ENCODE measurements around the gene TSPAN17. TPM values are rescaled to one million over a fixed set of nuclear protein-coding genes. Genes with fewer than 3 reads are reported as not detected.
A peak's percentile ranks its signal among the peaks of the same experiment; 100 is the strongest.

The TSPAN17 gene
- total and polyA plus RNA-seq, 2 experiments from 2014 or later, result 27.9 to 33.4 TPM

DNA sequence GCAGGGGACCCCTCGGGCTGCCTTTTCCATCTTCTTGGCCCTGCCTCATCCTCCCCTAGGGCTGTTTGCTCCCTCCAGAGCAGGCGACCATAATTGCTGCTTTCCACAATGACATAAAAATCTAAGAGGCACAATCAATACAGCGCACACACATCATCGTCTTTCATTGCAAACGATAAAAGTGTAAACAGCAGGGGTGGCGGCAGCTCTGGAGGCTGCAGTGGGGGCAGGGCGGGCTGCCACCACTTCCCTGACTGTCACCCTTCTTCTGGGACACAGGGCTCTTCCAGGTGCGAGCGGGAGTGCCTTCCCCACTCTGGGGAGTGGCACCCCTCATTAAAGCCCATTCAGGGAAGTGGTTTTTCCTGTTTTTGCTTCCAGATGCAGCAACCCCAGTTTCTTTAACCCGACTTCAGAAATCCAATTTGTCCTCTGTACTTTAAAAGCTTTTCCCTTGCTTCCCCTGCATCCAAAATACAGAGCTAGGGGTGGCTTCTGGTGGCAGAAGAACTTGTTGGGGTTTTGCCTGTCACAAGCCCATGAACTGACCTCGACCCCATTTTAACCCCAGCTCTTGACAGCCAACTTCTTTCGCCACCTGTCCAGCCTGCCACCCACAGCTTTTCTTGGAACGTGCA is 45.7 kb downstream of the TSPAN17 start:
- TF ChIP-seq EZH2phosphoT487 (IDR thresholded peaks at IDR 0.05; ENCODE audit: low read depth, severe bottlenecking, unreplicated experiment) (no peak), EZH2 (IDR thresholded peaks at IDR 0.05; ENCODE audit: borderline replicate concordance) (no peak)
- TF ChIP-seq, protein P1, sequence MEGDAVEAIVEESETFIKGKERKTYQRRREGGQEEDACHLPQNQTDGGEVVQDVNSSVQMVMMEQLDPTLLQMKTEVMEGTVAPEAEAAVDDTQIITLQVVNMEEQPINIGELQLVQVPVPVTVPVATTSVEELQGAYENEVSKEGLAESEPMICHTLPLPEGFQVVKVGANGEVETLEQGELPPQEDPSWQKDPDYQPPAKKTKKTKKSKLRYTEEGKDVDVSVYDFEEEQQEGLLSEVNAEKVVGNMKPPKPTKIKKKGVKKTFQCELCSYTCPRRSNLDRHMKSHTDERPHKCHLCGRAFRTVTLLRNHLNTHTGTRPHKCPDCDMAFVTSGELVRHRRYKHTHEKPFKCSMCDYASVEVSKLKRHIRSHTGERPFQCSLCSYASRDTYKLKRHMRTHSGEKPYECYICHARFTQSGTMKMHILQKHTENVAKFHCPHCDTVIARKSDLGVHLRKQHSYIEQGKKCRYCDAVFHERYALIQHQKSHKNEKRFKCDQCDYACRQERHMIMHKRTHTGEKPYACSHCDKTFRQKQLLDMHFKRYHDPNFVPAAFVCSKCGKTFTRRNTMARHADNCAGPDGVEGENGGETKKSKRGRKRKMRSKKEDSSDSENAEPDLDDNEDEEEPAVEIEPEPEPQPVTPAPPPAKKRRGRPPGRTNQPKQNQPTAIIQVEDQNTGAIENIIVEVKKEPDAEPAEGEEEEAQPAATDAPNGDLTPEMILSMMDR (IDR thresholded peaks at IDR 0.05; ENCODE audit: poor library complexity), result no peak
- Histone ChIP-seq H3K4me2 (peak overlapping the region; percentile 48), H3K4me3 (no peak overlapping the region), H4K20me1 (ENCODE audit: insufficient read depth, poor library complexity, severe bottlenecking) (no peaks in the 10 kb centered on the region), H3K9me3 (ENCODE audit: low read depth) (no peaks in the 10 kb centered on the region), H3K9me2 (replicated peaks; ENCODE audit: insufficient read depth) (no peaks in the 10 kb centered on the region), H3K27ac (no peak overlapping the region), H3K79me2 (no peaks in the 10 kb centered on the region), H3K4me1 (ENCODE audit: insufficient read depth) (peaks cover 5% of the 10 kb centered on the region), H3K27me3 (peaks cover 12% of the 10 kb centered on the region), H2AFZ (no peak overlapping the region), H3K36me3 (replicated peaks; ENCODE audit: insufficient read depth, low read depth) (no peaks in the 10 kb centered on the region)
- no peak for DNase-seq (ENCODE audit: low spot score)
- 33% methylated on average over 13 of the region's 13 CpGs for WGBS (ENCODE audit: low lambda C conversion rate, missing lambda C conversion rate)

DNA sequence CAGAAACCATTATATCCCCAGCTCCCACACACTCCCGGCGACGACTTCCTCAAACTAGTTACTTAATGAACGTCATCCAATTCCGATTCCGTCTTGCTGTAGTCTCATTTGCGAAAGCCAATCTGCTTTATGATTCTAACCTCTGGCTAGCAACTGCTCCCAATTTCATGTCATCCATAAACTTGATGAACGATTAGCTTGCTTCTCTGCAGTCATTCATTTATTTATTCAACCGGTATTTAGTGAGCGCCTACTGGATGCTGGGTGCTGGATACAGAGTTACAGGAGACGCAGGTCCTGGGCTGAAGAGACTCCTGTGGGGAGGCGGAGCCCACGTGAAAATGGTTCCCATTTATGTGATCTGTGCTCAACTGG is 46.2 kb downstream of the TSPAN17 start:
- peaks cover 12% of the 10 kb centered on the region for H3K27me3 ChIP-seq
- H3K4me1 ChIP-seq (ENCODE audit: insufficient read depth), result peaks cover 5% of the 10 kb centered on the region
- H3K9me3 ChIP-seq (ENCODE audit: low read depth), result no peaks in the 10 kb centered on the region
- no peaks in the 10 kb centered on the region for H3K36me3 ChIP-seq (replicated peaks; ENCODE audit: insufficient read depth, low read depth)
- no peak overlapping the region for H3K27ac ChIP-seq
- no peaks in the 10 kb centered on the region for H3K79me2 ChIP-seq
- H3K9me2 ChIP-seq (replicated peaks; ENCODE audit: insufficient read depth), result no peaks in the 10 kb centered on the region
- no peak for TF ChIP-seq EZH2 (IDR thresholded peaks at IDR 0.05; ENCODE audit: borderline replicate concordance)
- no peak for TF ChIP-seq EZH2phosphoT487 (IDR thresholded peaks at IDR 0.05; ENCODE audit: low read depth, severe bottlenecking, unreplicated experiment)
- TF ChIP-seq, protein P1 (IDR thresholded peaks at IDR 0.05; ENCODE audit: poor library complexity), result no peak
- no peaks in the 10 kb centered on the region for H4K20me1 ChIP-seq (ENCODE audit: insufficient read depth, poor library complexity, severe bottlenecking)
- WGBS (ENCODE audit: low lambda C conversion rate, missing lambda C conversion rate), result 70% methylated on average over 13 of the region's 13 CpGs
- DNase-seq (ENCODE audit: low spot score), result no peak
- no peak overlapping the region for H3K4me3 ChIP-seq
- H3K4me2 ChIP-seq, result no peak overlapping the region
- no peak overlapping the region for H2AFZ ChIP-seq

DNA sequence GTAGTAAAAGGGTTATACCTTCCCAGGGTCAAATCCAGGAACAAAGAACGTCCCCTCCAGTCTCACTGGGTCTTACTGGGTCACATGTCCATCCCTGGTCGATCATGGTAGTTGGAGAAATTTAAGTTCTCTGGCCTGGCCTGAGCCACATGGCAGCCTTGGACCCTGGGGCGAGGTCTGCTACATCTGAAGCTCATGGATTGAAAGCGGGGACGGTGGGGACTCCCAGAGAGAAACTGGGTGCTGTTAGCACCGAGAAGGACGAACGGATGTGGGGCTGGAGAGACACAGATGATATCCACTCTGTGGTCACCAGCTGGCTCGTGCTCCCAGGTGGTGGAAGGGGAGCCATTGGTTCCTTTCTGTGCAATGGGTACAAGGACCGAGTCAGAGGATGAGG is 46.9 kb downstream of the TSPAN17 start:
- Histone ChIP-seq H3K4me3 (no peak overlapping the region), H3K4me1 (ENCODE audit: insufficient read depth) (peaks cover 5% of the 10 kb centered on the region), H3K36me3 (replicated peaks; ENCODE audit: insufficient read depth, low read depth) (no peaks in the 10 kb centered on the region), H3K79me2 (no peaks in the 10 kb centered on the region), H3K27me3 (peaks cover 12% of the 10 kb centered on the region), H2AFZ (no peak overlapping the region), H3K9me3 (ENCODE audit: low read depth) (no peaks in the 10 kb centered on the region), H3K27ac (no peak overlapping the region), H3K9me2 (replicated peaks; ENCODE audit: insufficient read depth) (no peaks in the 10 kb centered on the region), H3K4me2 (no peak overlapping the region), H4K20me1 (ENCODE audit: insufficient read depth, poor library complexity, severe bottlenecking) (no peaks in the 10 kb centered on the region)
- WGBS (ENCODE audit: low lambda C conversion rate, missing lambda C conversion rate), result 89% methylated on average over 10 of the region's 10 CpGs
- TF ChIP-seq, protein P1 (IDR thresholded peaks at IDR 0.05; ENCODE audit: poor library complexity), result no peak
- TF ChIP-seq EZH2phosphoT487 (IDR thresholded peaks at IDR 0.05; ENCODE audit: low read depth, severe bottlenecking, unreplicated experiment), result no peak
- TF ChIP-seq EZH2 (IDR thresholded peaks at IDR 0.05; ENCODE audit: borderline replicate concordance), result no peak
- no peak for DNase-seq (ENCODE audit: low spot score)

All from hepatocyte (in vitro differentiated cells).